GM12865 (cell line): ENCODE results near the gene REM1.
"Not testable (repeated sequence)": the region's sequence is repeated elsewhere in the genome, so short reads cannot be mapped to it uniquely, and the experiment has no call there.

Experiments
- DNase-seq: peaks from one replicate; pipeline ENCODE4 v3.0.0; 2010; ENCODE audit warnings: low read depth
- H3K4me3 ChIP-seq: 2 replicates; pipeline ENCODE4 v1.5.1; 2011; ENCODE audit warnings: mild to moderate bottlenecking, low read depth, low read length, control low read depth
- CTCF ChIP-seq: IDR thresholded peaks from 2 replicates; pipeline ENCODE4 v1.5.1; 2011; ENCODE audit warnings: low read length, control low read depth, low read depth, inconsistent platforms; ENCODE audit not compliant: insufficient read depth; ENCODE audit errors: missing control alignments

REM1 gene

GRCh38 chr20:31474758-31475427 lies at the start of gene REM1, which contains the start of gene DEFB124:
TSS of gene REM1 (plus strand) at chr20:31475288. CDS start at chr20:31476446, 1,158 bp downstream.
TSS of gene DEFB124 (minus strand) at chr20:31475127. CDS start at chr20:31473013, 2,114 bp downstream.
- TF ChIP-seq CTCF, result no peak
- no peak within 1 kb of the TSS for H3K4me3 ChIP-seq
- no peak for DNase-seq

GRCh38 chr20:31425797-31426196 lies 49.3 kb upstream of the REM1 start:
- H3K4me3 ChIP-seq, result no peak overlapping the region
- DNase-seq, result no peak
- TF ChIP-seq CTCF, result no peak

- H3K4me3 ChIP-seq, DNase-seq: not testable (repeated sequence)
Measured at GRCh38 chr20:31426891-31427551, 48.1 kb upstream of the REM1 start.

- not testable (repeated sequence) for DNase-seq, H3K4me3 ChIP-seq
Measured at GRCh38 chr20:31427576-31427975, 47.5 kb upstream of the REM1 start.

GRCh38 chr20:31430568-31431115 lies 44.4 kb upstream of the REM1 start:
- TF ChIP-seq CTCF, result no peak
- H3K4me3 ChIP-seq, result no peak overlapping the region
- DNase-seq, result no peak

- H3K4me3 ChIP-seq, result no peak within 1 kb of the TSS
- DNase-seq, result no peak
- peak; percentile 37 for TF ChIP-seq CTCF
Measured at GRCh38 chr20:31440012-31440659, 35.0 kb upstream of the REM1 start, which contains the start of gene DEFB123. TSS of gene DEFB123 (plus strand) at chr20:31440632. CDS start at chr20:31440699, 67 bp downstream.

GRCh38 chr20:31446084-31446819 lies 28.8 kb upstream of the REM1 start:
- no peak for DNase-seq

More at GRCh38 chr20:31446084-31446819, 28.8 kb upstream of the REM1 start:
- no peak for TF ChIP-seq CTCF
- H3K4me3 ChIP-seq, result no peak overlapping the region
